ENCODE results near the gene PMS1. TPM values are rescaled to one million over a fixed set of nuclear protein-coding genes. Genes with fewer than 3 reads are reported as not detected.
"Not testable (repeated sequence)": the region's sequence is repeated elsewhere in the genome, so short reads cannot be mapped to it uniquely, and the experiment has no call there.

Gene PMS1
- total RNA-seq, 1 donor from 2014 or later = 34.1 TPM

DNA sequence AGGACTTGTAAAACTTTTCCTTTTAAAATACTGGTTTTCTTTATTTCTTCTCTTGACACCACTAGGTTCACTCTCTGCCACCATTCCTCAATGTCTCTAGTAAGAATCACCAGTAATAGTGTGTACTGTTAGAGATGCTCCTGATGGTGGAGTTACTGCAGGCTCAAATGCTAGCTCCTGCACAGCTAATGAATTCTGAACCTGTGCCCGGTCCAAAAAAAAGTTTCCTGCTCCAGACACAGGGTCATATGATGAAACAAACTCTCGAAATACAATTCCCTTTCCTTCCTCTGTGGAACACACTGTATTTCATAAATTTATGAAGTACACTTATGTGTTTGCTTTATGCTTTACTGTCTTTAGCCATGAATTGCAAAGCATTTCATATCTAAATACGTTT, 19.2 kb downstream of the PMS1 start:
- DNase-seq (ENCODE audit: low read depth) = no peak

DNA sequence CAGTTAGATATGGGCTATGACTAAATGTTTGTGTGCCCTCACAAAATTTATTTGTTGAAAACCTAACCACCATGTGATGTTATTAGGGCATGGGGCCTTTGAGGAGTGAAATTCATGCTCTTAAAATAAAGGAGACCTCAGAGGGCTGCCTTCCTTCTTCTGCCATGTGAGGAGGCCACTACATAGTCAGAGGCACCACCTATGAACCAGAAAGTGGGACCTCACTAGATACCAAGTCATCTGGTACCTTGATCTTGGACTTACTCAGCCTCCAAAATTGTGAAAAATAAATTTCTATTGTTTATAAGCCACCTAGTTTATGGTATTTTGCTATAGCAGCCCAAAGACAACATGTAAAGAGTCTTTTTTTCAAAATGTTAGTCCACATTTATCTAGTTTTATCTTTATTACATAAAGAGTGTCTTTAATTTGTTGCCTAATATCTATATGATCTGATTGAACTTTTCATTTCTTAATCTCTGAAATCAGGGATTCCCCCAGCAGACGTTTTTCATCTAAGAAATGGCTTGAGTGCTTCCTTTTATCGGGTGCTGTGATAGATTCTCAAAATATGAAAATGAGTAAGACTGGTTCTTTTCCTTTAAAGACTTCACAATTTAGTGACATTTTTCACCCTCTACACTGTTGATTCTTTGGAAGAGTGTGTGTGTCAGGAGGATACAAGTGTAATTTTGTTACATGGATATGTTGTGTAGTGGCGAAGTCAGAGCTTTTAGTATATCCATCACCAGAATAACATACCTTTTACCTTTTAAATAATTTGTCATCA, 34.2 kb downstream of the PMS1 start:
- DNase-seq (ENCODE audit: low read depth) = no peak

DNA sequence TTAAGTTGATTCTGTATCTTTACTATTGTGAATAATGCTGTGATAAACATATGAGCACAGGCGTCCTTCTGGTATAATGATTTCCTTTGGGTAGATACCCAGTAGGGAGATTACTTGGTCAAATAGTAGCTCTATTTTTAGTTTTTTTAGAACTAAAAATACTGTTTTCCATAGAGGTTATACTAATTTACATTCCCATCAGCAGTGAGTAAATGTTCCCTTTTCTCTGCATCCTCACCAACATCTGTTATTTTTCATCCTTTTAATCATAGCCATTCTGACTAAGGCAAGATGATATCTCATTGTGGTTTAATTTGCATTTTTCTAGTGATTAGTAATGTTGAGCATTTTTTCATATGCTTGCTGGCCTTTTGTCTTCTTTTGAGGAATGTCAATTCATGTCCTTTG, 35.1 kb downstream of the PMS1 start:
- DNase-seq (ENCODE audit: low read depth) = no peak

DNA sequence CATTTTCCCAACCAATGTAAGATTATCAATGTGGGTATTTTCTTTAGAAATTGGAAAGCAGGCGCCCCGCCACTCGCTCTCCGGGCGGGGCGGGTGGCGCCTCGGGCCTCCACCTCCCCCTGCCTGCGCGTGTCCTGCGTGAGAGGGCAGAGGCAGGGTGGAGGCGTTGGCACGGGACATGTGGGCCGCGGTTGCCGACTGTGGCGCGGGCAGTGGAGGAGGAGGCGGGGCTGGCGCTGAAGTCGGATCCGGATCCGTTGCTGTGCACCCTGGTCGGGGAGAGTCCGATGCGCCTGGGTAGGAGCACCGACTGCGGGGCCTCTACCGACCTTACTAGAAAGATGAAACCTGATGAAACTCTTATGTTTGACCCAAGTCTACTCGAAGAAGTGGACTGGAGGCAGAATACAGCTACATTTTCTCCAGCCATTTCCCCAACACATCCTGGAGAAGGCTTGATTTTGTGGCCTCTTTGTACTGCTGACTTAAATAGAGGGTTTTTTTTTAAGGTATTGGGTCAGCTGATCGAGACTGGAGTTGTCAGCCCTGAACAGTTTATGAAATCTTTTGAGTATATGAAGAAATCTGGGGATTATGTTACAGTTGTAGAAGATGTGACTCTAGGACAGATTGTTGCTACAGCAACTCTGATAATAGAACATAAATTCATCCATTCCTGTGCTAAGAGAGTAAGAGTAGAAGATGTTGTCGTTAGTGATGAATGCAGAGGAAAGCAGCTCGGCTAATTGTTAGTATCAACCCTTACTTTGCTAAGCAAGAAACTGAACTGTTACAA, 37.9 kb downstream of the PMS1 start:
- DNase-seq (ENCODE audit: low read depth) = peak; percentile 35

DNA sequence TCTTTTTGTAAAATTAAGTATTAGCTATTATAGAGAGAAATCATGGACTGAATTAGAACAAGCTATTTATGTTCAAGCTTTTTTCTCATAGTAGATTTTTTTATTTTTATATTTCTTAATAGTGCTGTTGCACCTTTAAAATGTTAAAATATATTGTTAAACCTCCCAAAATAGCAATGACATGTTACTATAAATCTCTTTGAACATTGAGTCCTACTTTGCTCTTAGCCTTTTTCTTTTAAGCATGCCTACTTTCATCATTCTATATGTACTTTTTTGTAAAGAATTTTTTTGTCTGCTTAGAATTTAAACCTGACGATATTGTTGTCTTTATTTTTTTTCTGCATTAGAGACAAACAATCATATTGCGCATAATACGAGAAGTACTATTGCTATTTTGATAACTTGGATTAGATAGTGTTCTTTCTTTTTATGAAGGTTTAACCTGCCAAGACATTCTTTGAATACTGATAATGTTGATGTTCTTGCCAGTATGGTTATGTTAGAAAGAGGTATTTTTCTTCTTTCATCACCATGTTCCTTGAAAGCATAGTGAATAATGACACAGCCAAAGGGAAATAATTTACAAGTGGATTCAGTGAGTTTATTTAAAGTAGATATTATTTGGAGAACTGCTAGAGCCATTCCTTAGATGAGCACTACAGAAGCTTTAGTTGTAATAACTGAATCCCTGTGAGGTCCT, 40.6 kb downstream of the PMS1 start:
- DNase-seq (ENCODE audit: low read depth) = no peak

DNA sequence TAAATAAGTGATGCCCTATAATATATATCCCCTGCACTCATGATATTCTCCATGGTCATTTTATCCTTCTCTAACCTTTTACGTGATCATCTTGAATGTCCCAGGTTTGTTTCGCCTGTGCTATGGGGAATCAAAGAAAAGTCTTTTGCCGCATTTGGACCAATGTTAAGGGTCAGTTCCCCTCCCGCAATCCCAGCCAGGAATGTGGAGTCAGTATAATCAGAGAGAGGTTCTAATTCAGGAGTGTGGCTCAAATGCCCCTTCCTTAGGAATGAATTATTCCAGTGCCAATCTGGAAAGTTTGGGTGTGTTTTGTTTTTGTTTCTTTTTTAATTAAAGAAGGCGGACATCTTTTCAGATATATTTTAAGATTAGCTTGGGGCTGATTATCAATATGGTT, 41.8 kb downstream of the PMS1 start:
- no peak for DNase-seq (ENCODE audit: low read depth)

DNA sequence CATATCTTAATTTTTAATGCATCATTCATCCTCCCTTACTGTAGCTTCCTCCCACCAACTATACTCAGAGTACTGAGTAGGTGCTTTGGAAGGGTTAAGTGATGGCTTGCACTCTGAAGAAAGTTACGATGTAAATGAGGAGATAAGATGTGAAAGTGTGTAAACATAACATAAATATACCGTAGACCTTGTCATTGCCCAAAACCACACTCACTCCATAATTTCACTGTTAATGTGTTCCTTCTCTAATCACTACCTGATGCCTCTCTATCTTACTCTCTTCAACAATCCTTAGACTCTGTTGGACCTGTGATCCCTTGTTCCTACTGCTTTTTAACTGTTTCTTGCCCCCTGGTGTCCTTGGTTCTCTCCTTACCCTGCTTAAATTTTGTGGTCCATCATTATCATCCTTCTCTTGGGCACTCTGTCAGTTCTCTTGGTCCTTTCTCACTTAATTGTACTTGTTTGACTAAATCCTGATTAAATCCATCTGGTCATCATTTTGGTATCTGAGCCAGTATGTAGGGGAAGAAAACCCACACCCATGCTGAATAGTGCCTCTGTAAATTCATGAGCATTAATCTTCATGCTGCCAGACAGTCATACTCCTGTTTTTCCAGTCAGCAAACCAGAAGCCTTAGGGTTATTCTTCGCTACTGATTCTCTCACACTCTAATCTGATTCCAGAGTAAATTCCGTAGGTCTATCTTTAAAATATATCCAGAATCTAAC, 45.0 kb downstream of the PMS1 start:
- DNase-seq (ENCODE audit: low read depth) = no peak

DNA sequence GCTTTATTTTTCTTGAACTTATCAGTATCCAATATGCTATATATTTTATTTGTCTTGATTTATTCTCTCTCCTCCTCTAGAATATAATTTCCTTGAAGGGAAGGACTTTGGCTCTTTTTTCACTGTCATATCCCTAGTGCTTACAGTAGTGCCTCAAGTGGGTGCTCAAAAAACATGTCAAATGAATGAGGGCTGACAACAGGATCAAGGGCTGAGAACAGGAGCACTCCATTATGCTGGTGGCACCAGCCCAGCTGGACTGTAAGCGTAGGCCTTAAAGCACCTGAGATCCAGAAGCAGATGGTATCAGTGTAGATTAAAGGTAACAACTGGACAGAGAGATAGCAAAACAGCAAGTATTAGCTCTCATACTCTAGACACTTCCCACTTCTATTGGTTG, 46.3 kb downstream of the PMS1 start:
- DNase-seq (ENCODE audit: low read depth) = no peak

DNA sequence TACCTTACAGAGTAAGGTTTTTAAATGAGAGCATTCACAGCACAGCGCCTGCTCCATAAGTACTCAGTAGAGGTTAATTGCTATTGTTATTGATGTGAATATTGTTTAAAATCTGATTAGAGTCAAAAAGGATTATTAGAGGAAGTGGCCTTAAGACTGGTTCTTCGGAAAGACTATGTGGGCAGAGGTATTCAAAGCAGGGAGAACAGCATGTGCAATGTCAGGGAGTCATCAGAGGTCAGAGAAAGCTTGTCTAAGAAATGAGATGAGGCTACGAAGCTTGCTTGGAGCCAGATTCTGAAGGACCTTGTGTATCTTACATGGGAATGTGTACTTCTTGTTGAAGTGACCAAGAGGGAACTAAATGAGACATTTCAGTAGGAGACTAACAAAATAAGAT, 49.8 kb downstream of the PMS1 start:
- DNase-seq (ENCODE audit: low read depth) = no peak

DNA sequence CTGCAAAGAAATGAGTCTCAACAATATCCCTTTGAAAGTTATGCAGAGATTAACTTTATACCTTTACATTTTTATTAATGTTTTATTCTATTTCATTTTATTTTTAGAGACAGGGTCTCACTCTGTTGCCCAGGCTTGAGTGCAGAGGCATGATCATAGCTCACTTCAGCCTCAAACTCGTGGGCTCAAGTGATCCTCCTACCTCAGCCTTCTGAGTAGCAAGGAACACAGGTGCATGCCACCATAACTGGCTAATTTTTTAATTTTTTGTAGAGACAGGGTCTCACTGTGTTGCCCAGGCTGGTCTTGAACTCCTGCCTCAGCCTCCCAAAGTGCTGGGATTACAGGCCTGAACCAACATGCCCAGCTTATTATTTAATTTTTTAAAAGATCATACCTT, 50.4 kb downstream of the PMS1 start:
- not testable (repeated sequence) for DNase-seq (ENCODE audit: low read depth)

DNA sequence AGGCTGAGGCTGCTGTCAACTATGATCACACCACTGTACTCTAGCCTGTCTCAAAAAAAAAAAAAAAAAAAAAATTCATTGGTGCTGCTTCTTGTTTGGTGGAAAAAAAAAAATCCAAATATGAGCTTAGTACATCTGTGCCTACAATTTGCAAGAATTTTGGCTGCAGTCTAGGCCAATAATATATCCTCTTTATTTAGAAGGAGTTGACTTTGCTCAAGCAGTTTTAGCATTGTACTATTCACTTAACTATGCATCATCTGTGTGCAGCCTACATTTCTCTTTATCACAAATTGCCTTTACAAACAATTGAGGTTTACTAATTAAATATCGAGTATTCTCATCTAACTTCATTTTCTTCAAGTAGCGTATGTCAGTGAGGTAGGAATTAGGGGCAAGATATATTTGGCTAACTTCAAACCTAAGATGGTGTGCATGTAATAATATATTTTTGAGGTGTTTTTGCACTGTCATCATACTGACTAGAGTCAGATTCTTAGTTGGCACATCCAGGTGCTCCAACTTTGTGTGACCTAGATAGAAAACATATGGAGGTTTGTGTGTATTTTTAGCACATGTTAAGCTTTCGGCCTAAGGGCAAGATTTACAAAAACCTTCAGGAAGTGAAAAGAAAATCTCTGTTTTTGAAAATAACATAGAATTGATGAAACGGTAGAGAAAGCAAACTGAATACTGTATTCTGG, 51.8 kb downstream of the PMS1 start:
- DNase-seq (ENCODE audit: low read depth) = no peak

DNA sequence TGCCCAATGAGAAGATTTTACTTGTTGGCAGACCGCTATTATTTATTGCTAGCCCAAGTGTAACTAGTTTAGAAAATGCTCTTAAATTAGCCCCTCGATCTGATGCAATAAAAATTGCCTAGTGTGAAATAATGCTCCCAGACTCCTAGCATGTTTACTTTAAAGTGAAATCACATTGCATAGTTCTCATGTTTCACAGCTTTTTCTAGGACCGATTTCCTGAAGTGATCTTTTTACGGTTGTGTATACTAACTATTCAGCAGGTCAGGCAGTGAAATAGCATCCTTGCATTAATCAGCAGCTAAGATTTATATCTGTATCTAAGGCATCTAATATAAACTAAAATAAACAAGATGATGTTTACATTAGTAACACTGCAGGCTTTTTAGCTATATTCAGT, 52.4 kb downstream of the PMS1 start:
- peak; percentile 59 for DNase-seq (ENCODE audit: low read depth)

DNA sequence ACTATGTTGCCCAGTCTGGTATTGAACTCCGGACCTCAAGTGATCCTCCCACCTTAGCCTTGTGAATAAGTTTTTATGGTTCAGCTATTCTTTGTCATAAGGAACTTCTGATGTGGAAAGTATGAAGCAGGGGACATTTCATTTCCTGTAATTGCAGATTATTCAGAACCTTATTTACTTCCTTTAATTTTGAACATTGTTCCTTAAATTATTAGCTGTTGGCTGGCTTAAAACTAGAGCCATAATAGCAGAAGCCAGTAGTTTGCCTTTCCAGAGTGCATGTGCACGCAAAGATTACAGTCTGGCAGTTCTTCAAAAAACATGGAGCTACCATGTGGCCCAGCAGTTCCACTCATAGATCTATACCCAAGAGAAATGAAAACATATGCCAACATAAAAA, 53.1 kb downstream of the PMS1 start:
- DNase-seq (ENCODE audit: low read depth) = no peak

DNA sequence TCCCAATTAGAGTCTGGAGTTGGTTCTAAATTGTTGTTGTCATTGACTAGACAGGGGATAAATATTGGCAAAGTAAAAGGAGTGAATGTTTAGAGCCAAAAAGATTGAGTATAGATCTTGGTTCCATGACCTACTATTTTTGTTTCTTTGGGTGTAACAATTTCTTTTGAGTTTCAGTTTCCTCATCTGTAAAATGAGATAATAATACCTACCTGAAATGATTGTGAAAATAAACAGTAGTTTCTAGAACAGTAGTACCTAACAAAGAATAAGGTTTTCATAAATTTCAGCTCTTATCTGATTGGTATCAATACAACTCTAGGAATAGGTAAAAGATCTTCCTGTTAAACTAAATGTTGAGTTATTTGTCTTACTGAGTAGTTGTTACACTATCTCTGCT, 56.8 kb downstream of the PMS1 start:
- no peak for DNase-seq (ENCODE audit: low read depth)

DNA sequence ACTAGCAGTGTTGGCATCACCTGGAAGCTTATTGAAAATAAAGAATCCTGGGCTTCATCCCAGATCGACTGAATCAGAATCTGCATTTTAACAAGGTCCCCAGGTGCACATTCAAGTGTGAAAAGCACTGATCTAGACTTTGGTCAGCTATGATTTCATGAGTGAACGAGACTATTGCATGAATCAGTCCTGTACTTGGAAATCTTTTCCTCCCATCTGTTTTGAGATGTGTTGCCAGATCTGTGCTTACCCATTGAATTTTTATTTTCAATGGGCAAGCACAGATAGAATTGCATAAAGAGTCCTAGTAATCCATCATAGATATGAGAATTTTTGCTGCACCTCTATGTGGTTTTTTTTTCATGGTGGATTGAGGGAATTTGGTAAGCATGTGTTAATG, 64.0 kb downstream of the PMS1 start:
- DNase-seq (ENCODE audit: low read depth) = no peak

DNA sequence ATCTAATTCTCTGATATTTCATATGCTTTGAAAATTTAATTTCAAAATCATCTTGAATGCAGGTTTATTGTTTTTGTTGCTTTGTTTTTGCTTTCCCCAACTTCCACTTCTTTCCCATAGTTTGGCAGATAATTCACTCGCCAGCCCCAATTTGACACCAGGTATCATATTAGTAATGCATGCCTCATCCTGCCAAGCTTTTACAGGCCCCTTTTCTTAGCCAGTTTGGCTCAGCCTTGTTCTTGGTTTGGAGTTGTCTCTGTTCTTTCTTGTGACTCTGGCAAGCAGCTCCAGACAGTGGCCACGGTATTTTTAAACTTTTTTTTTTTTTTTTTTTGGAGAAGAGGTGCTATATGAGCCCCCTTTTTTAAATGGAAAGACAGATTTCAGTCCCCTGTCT, 65.3 kb downstream of the PMS1 start:
- DNase-seq (ENCODE audit: low read depth) = no peak

DNA sequence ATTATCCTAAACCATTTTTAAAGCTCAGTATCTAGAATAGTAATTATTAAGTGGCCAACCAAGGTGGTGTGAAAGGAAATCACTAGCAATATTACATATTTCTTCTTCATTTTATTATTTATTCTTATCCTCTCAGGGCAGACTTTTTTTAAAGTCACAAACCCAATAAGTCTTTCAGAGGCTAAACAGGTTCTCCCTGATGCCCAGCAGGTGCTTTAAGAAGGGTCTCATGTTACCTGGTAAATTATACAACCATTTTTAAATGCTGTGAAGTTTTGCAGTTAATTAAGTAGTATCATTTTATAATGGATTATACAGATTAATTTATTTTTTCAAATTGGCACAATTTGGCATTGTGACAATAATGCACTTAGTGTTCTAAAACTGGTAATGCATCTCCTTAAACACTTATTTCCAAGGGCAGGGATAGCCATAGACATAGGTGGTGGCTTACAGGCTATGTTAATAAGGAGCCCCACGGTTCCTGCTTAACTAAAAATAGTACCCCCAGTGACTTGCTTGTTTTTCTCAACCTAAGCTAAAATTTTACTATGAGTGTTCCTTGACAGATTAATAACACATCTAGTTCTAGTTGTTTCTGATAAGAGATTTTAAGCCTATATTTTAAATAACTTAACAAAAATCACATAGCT, 67.0 kb downstream of the PMS1 start:
- no peak for DNase-seq (ENCODE audit: low read depth)

DNA sequence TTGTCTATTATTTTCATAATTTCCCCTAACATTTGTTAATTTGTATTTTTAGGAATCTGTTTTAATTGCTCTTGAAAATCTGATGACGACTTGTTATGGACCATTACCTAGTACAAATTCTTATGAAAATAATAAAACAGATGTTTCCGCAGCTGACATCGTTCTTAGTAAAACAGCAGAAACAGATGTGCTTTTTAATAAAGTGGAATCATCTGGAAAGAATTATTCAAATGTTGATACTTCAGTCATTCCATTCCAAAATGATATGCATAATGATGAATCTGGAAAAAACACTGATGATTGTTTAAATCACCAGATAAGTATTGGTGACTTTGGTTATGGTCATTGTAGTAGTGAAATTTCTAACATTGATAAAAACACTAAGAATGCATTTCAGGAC, 69.9 kb downstream of the PMS1 start:
- DNase-seq (ENCODE audit: low read depth) = no peak

DNA sequence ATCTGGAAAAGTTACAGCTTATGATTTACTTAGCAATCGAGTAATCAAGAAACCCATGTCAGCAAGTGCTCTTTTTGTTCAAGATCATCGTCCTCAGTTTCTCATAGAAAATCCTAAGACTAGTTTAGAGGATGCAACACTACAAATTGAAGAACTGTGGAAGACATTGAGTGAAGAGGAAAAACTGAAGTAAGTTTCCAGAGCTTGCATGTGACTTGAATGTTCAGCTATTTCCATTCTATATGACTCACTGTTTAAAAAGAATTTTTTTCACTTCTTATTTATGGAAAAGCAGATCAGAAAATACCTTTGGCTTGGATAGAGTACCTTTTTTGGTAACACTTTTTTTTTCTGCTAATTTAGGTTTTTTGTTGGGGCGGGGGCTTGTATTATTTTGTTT, 70.7 kb downstream of the PMS1 start:
- DNase-seq (ENCODE audit: low read depth) = no peak

DNA sequence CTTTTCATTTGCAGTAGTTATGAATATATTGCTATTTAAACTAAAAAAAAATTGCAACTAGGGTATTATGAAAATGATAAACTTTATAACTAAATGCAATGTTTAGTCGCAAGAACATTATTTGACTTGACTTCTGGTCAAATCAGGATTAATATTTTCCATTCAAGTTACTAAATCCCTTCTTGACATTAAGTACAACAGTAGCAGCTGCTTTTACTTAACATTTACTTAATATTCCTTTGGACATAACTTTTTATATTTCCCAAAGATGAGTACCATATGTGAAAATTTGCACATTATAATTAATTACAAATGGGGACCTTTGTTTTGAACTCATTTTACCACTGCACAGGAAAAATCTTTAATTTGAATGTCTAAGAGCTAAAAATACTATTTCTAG, 74.0 kb downstream of the PMS1 start:
- no peak for DNase-seq (ENCODE audit: low read depth)

Measured in myocyte (in vitro differentiated cells).